ENCODE measurements around the gene SLC8B1.
"Not testable (repeated sequence)": the region's sequence is repeated elsewhere in the genome, so short reads cannot be mapped to it uniquely, and the experiment has no call there.

The SLC8B1 gene

GRCh38 chr12:113354192-113354591 is 19.3 kb upstream of the SLC8B1 start:
- not testable (repeated sequence) for DNase-seq

- no peak for DNase-seq
These were observed 16.2 kb upstream of the SLC8B1 start for GRCh38 chr12:113351089-113351488.

- no peak for DNase-seq
These were observed 14.1 kb upstream of the SLC8B1 start for GRCh38 chr12:113348849-113349536.

GRCh38 chr12:113347892-113348291 is 13.0 kb upstream of the SLC8B1 start:
- DNase-seq, result no peak

GRCh38 chr12:113347107-113347506 is 12.2 kb upstream of the SLC8B1 start:
- no peak for DNase-seq

GRCh38 chr12:113346353-113346752 is 11.4 kb upstream of the SLC8B1 start:
- no peak for DNase-seq

GRCh38 chr12:113345318-113345717 is 10.4 kb upstream of the SLC8B1 start:
- DNase-seq, result no peak

GRCh38 chr12:113341535-113341934 is 6.6 kb upstream of the SLC8B1 start:
- DNase-seq, result no peak

GRCh38 chr12:113340061-113340460 is 5.2 kb upstream of the SLC8B1 start:
- no peak for DNase-seq

GRCh38 chr12:113339540-113339939 is 4.6 kb upstream of the SLC8B1 start:
- no peak for DNase-seq

GRCh38 chr12:113333877-113334785 is 778 bp downstream of the SLC8B1 start:
- no peak for DNase-seq

- DNase-seq, result no peak
These were observed 1.5 kb downstream of the SLC8B1 start for GRCh38 chr12:113333418-113333750.

- no peak for DNase-seq
These were observed 2.1 kb downstream of the SLC8B1 start for GRCh38 chr12:113332688-113333417.

GRCh38 chr12:113330505-113330904 is 4.4 kb downstream of the SLC8B1 start:
- no peak for DNase-seq

GRCh38 chr12:113329791-113330417 is 5.0 kb downstream of the SLC8B1 start:
- DNase-seq, result no peak

GRCh38 chr12:113329022-113329790 is 5.7 kb downstream of the SLC8B1 start:
- no peak for DNase-seq

- no peak for DNase-seq
These were observed 6.5 kb downstream of the SLC8B1 start for GRCh38 chr12:113328368-113328889.

GRCh38 chr12:113326775-113327395 is 8.0 kb downstream of the SLC8B1 start:
- no peak for DNase-seq

- DNase-seq, result no peak
These were observed 9.0 kb downstream of the SLC8B1 start for GRCh38 chr12:113325916-113326315.

GRCh38 chr12:113322343-113322742 is 12.6 kb downstream of the SLC8B1 start:
- no peak for DNase-seq

- DNase-seq, result no peak
These were observed 14.5 kb downstream of the SLC8B1 start for GRCh38 chr12:113320401-113320800.
